ENCODE data around the gene CCDC57. TPM values are rescaled to one million over a fixed set of nuclear protein-coding genes. Genes with fewer than 3 reads are reported as not detected.
A peak's percentile ranks its signal among the peaks of the same experiment; 100 is the strongest.

The CCDC57 gene
- total and polyA plus RNA-seq, 12 donors, result 7.0 to 34.5 (median 10.7) TPM

GRCh38 chr17:82059272-82060000 is 153.2 kb downstream of the CCDC57 start:
- 76 to 77% methylated on average over 19 of the region's 19 CpGs for WGBS, 2 donors
- H3K36me3 ChIP-seq, result peaks cover 3 to 97% (median 30%) of the 10 kb centered on the region in 9 donors
- H3K27me3 ChIP-seq, result no peaks in the 10 kb centered on the region
- no peak for ATAC-seq
- no peak overlapping the region for H3K4me3 ChIP-seq
- intact Hi-C loops (cut with DNase I), result no loop called here
- DNase-seq, result no peak
- H3K27ac ChIP-seq, result no peak overlapping the region
- no peak for TF ChIP-seq CTCF (IDR thresholded peaks at IDR 0.05)
- H3K4me1 ChIP-seq, result peaks cover 4 to 12% (median 7%) of the 10 kb centered on the region in 9 donors
- H3K9me3 ChIP-seq, result no peaks in the 10 kb centered on the region

GRCh38 chr17:82058855-82059249 is 153.8 kb downstream of the CCDC57 start:
- peaks cover 0 to 8% (median 1%) of the 10 kb centered on the region in 9 donors for H3K4me1 ChIP-seq
- DNase-seq, result no peak
- 78 to 82% methylated on average over 10 of the region's 10 CpGs for WGBS, 2 donors
- H3K27ac ChIP-seq, result no peak overlapping the region
- peaks cover 3 to 97% (median 32%) of the 10 kb centered on the region in 9 donors for H3K36me3 ChIP-seq
- ATAC-seq, result no peak
- no peaks in the 10 kb centered on the region for H3K27me3 ChIP-seq
- TF ChIP-seq CTCF (IDR thresholded peaks at IDR 0.05), result no peak
- H3K4me3 ChIP-seq, result no peak overlapping the region
- H3K9me3 ChIP-seq, result no peaks in the 10 kb centered on the region
- intact Hi-C loops (cut with DNase I), result no loop called here

- no peak for TF ChIP-seq CTCF (IDR thresholded peaks at IDR 0.05)
- peak in 1 of 2 donors; percentile 6 for DNase-seq
- peaks cover 3 to 98% (median 35%) of the 10 kb centered on the region in 9 donors for H3K36me3 ChIP-seq
- peaks cover 0 to 8% (median 4%) of the 10 kb centered on the region in 9 donors for H3K4me1 ChIP-seq
- intact Hi-C loops (cut with DNase I), result no loop called here
- no peaks in the 10 kb centered on the region for H3K27me3 ChIP-seq
- 77 to 80% methylated on average over 17 of the region's 17 CpGs for WGBS, 2 donors
- ATAC-seq, result no peak
- no peak overlapping the region for H3K4me3 ChIP-seq
- H3K9me3 ChIP-seq, result no peaks in the 10 kb centered on the region
- no peak overlapping the region for H3K27ac ChIP-seq
These were observed 154.3 kb downstream of the CCDC57 start for GRCh38 chr17:82058230-82058854.

- no peaks in the 10 kb centered on the region for H3K9me3 ChIP-seq
- no peak for ATAC-seq
- H3K27me3 ChIP-seq, result no peaks in the 10 kb centered on the region
- intact Hi-C loops (cut with DNase I), result no loop called here
- WGBS, 2 donors, result 82 to 84% methylated on average over 28 to 29 of the region's 29 CpGs
- peaks cover 8 to 19% (median 16%) of the 10 kb centered on the region in 9 donors for H3K4me1 ChIP-seq
- no peak for TF ChIP-seq CTCF (IDR thresholded peaks at IDR 0.05)
- peaks cover 3 to 88% (median 35%) of the 10 kb centered on the region in 9 donors for H3K36me3 ChIP-seq
- no peak for DNase-seq
- H3K27ac ChIP-seq, result no peak overlapping the region
- H3K4me3 ChIP-seq, result no peak overlapping the region
These were observed 155.7 kb downstream of the CCDC57 start for GRCh38 chr17:82056729-82057621.

All from heart right ventricle (tissue), 16 donors.